ENCODE results near the gene DTHD1.

Gene DTHD1

DNA sequence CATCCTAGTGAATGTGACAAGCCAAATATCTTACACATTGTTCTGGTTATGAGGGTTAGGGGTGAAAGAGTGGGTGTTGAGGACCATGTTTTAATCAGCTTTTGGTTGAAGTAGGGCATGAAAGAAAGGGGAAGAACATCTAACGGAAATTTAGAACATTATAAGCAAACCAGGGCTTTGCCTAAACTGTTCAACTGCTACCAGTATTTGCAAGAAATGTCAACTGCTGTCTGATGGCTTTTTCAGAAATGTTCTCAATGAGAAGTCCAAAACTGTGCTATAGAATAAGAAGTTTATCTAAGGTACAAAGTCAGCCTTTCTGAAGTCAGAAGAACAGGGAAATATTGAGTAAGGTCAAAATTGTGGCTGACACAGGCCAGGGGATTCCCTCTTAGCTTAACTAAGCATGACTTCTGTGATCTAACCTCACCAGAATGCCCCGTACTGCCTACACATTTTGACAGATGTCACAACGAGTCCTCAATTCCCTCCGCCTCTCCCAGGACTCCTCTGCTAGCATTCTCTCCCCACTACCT, 67.1 kb downstream of the DTHD1 start:
- no peak for DNase-seq (ENCODE audit: low spot score)

DNA sequence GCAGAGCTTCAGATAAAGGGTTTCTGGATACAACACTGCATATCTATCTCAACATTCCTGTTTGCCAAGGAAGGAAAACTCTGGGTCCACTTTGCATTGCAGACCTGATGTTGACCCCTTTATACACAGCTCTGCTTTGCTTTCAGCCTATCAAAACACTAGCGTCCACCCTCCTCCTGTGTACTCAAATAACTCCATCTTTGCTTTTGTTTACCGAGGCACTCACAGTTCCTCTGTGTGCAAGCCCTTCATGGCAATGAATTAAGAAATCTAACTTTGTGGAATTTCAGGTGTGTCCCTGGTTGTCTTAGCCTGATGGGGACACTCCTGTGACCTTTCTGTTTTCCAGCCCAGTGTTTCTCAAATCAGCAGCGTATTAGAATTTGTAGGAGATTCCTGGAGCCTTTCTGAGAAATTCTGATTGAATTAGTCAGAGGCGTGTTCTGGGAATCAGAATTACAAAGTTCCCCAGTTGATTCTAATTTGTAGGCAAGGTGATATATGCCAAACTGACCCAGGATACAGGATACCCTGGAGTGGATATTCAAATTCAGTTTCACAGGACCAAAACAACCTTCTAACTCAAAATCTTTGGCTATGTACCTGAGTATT, 68.6 kb downstream of the DTHD1 start:
- DNase-seq (ENCODE audit: low spot score) = no peak

DNA sequence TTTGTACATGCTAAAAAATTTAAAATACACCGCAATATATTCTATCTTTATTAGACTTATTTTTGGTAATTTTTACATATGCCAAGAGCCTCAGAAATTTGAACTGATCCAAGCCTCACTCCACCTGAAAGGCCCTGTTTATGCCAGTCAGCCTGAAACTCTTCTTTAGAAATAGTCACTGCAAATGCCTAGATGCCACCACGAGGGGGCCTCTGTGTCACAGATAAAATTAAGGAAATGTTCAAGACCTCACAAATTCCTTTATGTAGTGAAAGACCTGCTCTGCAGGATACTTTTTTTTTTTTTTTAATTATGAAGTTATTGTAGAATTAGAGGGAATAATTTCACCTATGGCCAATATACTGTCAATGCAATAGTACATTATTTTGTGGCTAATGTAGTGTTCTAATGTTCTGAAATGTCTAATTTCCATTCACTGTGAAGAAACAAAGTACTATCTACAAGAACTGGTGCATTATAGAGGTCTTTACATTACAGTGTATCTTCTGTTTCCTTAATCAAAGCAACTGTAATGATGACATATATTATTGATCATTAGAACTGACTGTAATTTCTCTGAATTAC, 69.8 kb downstream of the DTHD1 start:
- peak; percentile 29 for DNase-seq (ENCODE audit: low spot score)

DNA sequence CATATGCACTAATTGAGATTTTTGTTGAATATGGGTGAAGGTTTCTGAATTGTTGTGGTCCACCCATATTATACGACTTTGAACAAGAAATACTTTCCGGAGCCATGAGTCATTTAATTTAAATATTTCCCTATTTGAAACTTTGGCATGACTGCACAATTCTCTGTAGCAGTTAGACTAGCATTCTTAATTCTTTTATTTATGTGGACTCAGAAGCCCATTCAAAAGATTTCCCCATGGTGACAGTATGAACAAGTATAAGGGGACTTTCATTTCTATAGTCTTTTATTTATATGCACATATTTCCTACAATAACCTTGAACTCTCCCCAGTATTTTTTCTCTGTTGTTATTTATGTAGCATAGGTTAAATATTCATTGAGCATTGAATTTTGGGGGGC, 72.6 kb downstream of the DTHD1 start:
- DNase-seq (ENCODE audit: low spot score) = no peak

DNA sequence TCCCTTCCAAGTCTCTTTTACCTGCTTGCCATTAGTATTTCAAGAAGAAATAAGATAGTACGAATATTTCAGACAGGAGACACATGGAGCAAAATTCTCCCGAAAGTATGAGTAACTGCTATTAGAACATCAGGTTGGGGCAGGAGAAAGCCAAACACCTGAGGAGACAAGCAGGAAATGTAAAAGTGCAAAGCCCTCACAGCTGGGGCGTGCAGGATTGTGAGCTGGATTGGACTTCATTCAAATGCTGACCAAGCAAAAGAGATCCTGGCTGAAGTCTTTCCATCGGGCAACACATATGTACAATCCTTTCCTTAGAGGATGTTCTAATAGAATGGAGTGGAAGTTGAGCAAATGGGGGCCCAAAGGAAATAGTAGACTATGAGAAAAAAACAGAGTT, 76.8 kb downstream of the DTHD1 start:
- DNase-seq (ENCODE audit: low spot score) = no peak

DNA sequence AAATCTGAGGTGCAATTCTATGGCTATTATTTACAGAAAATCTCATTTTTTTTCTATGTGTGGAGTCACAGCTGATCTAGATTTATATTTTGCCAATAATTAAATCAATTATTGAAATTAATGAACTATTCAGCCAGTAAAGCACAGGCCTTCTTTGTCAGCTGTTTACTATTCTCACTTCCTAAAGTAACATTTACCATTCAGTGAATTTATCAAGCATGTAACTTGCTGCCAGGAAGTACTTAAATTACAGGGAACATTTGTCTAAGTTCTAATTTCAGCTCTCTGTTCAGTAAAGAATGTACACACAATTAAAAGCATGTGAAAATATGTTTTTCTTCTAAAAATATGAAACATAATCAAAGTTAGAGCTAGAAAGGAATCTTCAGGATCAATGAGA, 79.3 kb downstream of the DTHD1 start:
- no peak for DNase-seq (ENCODE audit: low spot score)

DNA sequence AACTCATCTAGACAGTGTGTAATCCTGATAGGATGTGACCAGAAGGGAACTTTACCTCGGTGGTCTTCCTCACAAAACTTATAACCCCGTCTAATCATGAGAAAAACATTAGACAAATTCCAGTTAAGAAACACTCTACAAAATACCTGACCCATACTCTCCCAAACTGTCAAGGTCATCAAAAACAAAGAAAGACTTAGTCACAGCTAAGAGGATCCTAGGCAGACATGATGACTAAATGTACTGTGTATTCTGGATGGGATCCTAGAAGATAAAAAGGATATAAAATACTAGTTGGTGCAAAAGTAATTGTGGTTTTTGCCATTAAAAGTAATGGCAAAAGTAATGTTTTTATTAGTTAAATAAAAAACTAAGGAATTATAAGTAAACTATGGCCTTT, 81.6 kb downstream of the DTHD1 start:
- DNase-seq (ENCODE audit: low spot score) = no peak

GRCh38 chr4:36374836-36375511, 93.6 kb downstream of the DTHD1 start:
- no peak for DNase-seq (ENCODE audit: low spot score)

GRCh38 chr4:36385951-36386571, 104.6 kb downstream of the DTHD1 start:
- no peak for DNase-seq (ENCODE audit: low spot score)

GRCh38 chr4:36386691-36387090, 105.3 kb downstream of the DTHD1 start:
- no peak for DNase-seq (ENCODE audit: low spot score)

DNA sequence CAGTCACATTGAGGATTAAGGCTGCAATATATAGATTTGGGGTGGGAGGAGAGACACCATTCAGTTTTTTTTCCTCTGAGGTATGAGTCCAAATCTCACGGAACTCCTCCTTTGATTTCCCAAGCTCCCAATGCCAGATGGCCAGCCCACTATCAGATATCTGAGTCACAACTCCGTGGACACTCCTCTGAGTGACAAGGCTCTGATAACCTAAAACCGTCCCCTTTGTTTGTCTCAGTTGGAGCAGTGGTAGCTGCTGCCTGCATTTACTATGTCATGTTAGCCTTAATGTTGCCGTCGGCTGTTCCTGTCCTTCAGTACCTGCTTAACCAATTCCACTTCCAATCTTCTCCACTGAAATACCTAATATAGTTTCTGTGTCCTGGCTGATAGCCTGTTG, 107.3 kb downstream of the DTHD1 start:
- no peak for DNase-seq (ENCODE audit: low spot score)

DNA sequence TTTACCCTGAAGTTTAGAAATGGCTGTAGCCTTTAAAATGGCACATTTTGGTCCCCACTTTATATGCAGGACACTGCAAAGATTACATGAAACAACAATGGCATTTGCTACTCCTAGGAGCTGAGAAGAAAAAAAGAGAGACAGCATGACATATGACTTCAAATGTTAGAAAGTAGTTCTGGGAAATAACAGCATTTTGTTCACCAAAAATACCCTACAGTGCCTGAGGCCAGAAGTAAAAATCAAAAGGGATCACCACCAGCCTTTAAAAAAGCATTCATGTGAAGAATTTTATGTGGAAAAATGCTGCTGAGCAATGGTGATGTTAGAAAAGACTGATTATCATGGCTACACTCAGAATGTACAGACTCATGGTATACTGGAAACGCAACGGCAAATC, 110.0 kb downstream of the DTHD1 start:
- no peak for DNase-seq (ENCODE audit: low spot score)

DNA sequence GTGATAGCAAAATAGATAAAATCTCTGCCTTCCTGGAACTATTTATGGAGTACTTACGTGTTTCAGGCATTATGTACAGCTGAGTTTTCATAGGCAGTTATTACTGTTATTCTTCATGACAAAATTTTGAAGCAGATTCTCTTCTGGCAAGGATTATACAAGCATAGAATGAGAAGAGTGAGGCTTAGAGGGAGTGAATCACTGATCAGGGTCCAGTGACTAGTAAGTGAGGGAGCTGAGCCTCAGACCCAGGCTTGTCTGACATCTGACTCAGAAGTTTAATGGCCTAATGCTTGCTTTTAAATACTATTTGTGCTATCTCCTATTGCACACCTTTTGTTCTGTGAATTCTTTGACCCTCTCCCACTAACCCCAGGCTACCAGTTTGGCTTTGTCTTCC, 110.6 kb downstream of the DTHD1 start:
- DNase-seq (ENCODE audit: low spot score) = no peak

DNA sequence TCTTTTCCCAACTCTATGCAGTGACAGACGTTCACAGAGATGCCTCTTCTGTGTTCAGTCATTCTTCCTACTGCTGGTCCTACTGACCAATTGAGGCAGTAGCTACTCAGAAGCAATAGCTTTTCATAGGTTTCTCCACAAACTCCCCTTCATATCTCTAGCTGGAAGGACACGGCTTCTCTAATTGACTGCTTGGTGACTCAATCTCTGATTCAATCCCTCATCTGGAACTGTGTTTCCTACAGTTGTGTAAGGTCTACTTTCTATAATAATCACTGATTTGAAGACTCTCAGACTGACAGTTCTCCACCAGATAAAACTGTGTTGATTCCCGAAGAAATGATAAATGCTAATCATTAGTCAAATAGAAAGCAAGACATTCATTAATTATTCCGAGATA, 111.5 kb downstream of the DTHD1 start:
- DNase-seq (ENCODE audit: low spot score) = no peak
